NCI-H146 (cell line): ENCODE measurements around the gene ALKBH1.
A peak's percentile ranks its signal among the peaks of the same experiment; 100 is the strongest.
"Not testable (repeated sequence)": the region's sequence is repeated elsewhere in the genome, so short reads cannot be mapped to it uniquely, and the experiment has no call there.

Experiments
- DNase-seq: peaks from one replicate; lab custom pipeline; 2025; lab: John Stamatoyannopoulos, UW

The ALKBH1 gene, protein sequence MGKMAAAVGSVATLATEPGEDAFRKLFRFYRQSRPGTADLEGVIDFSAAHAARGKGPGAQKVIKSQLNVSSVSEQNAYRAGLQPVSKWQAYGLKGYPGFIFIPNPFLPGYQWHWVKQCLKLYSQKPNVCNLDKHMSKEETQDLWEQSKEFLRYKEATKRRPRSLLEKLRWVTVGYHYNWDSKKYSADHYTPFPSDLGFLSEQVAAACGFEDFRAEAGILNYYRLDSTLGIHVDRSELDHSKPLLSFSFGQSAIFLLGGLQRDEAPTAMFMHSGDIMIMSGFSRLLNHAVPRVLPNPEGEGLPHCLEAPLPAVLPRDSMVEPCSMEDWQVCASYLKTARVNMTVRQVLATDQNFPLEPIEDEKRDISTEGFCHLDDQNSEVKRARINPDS

DNA sequence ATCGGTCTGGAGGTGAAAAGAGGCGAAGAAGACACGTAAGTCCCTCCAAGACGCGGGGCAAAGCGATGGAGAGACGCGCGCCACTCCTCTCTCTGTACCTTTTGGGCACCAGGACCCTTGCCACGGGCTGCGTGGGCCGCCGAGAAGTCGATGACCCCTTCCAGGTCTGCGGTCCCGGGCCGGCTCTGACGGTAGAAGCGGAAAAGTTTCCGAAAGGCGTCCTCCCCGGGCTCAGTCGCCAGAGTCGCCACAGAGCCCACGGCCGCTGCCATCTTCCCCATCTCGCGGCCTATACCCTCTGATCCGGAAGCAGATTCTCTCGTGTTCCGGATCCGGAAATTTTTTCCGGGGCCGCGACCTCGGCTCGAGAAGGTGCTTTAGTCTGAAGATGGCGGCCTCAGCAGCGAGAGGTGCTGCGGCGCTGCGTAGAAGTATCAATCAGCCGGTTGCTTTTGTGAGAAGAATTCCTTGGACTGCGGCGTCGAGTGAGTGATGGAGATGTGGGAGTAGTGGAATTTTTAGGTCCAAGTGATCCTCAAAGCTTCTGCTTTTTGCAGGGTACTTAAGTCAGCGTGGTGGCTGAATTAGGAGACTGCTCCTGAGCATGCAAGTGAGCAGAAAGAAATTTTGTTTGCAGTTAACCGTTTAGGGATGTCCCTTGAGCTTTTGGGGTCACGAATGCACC is at the start of gene ALKBH1, which contains the start of gene SLIRP:
ALKBH1 (minus strand) TSS at position 300 of the 685 bp plus-strand sequence; CDS start at position 281, 19 bp downstream.
SLIRP (plus strand) TSS at position 380 of the 685 bp plus-strand sequence; CDS start at position 389, 9 bp downstream.
- DNase-seq, result peak; percentile 78

DNA sequence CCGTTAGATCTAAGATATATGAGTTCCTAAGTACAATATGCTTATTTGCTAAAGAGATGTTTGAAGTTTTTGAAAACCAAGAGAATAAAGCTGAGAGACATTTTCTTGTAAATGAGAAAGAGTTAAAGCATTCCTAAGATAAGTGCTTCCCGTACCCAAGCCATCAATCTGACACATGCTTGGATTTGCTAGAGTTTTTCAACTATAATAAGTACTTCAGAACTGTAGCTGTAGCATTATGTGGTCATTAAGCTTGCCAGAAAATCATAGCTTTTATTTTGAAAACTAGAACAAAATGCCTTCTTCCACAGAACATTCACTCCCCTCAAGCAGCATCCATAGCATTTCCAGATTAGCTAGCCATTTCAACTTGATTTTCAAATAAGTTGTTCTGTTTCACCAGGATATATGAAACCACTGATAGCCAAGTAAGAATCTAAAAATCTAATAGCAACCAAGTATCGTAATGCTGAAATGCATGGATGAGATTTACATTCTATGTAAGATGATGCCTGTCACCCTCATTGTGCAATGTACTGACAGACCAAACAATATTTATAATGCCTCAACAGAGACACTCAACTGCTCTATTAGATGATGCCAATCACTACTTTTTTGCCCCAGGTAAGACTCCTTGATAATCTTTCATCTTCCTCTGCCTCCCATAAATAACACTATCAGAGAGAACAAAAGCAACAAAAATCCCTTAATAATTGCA is 45.1 kb upstream of the ALKBH1 start:
- no peak for DNase-seq

DNA sequence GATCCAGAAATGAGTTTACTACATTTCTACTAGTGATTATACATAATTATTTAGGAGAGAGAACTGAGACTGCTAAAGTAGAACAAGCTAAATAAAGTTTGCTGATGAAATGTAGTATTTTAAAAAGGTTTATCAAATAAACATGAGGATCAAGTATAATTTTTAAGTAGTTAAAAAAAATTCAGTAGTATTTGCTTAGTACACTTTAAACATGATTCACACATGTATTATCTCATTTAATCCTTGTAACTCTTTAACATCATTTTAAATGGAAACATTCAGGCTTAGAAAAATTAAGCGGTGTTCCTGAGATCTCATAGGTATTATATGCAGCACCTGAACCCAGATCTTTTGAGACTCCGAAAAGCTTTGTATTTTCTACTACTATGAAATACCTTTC is 44.4 kb upstream of the ALKBH1 start:
- no peak for DNase-seq

DNA sequence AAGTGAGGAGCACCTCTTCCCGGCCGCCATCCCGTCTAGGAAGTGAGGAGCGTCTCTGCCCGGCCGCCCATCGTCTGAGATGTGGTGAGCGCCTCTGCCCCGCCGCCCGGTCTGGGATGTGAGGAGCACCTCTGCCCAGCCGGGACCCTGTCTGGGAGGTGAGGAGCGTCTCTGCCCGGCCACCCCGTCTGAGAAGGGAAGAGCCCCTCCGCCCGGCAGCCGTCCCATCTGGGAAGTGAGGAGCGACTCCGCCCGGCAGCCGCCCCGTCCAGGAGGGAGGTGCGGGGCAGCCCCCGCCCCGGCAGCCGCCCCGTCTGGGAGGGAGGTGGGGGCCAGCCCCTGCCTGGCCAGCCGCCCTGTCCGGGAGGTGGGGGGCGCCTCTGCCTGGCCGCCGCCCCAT is 39.6 kb upstream of the ALKBH1 start:
- DNase-seq, result not testable (repeated sequence)

DNA sequence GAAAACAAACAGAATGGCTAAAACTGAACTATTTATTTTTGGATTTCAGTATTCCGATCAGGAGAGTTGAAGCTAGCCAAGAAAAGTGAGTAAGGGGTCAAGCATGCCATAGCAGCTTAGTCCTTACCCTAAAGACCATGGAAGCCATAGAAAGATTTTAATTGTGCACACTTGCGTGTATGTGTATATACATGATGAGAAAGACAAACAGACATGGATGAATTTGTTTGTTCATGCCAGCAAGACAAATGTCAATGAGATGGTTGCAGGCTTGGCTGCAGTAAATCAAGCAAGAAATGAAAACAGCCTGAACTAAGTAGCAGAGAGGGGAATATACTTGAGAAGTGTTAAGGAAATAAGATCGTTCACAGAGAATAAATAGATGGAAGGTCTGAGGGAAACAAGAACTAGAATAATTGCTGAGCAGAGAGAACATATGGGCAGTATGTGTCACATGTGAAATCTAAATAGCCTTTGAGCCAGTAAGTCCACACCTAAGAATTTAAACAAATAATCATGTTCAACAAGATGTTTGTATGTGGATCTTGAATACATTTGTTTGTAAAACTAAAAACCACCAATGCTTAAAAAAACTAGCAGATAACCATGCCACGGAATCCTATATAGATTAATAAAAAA is 38.4 kb upstream of the ALKBH1 start:
- peak; percentile 0 for DNase-seq

DNA sequence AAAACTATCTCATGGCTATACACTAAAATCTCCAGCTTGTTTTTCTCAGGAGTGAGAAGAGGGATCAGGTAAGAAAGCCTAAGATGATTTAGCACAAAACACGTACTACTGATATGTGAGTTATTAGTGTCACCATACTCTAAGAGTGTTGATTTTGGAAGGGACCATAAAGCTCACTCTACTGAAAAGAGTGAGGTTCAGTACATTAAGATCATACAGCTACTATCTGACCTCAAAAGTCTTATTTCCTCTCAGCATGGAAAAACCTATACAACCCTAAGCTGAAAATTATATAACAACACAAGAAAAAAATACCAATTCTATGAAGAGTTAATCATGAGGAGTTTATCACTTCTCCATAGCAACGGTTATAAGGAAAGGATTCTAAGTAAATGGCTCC is 33.6 kb upstream of the ALKBH1 start:
- DNase-seq, result no peak

DNA sequence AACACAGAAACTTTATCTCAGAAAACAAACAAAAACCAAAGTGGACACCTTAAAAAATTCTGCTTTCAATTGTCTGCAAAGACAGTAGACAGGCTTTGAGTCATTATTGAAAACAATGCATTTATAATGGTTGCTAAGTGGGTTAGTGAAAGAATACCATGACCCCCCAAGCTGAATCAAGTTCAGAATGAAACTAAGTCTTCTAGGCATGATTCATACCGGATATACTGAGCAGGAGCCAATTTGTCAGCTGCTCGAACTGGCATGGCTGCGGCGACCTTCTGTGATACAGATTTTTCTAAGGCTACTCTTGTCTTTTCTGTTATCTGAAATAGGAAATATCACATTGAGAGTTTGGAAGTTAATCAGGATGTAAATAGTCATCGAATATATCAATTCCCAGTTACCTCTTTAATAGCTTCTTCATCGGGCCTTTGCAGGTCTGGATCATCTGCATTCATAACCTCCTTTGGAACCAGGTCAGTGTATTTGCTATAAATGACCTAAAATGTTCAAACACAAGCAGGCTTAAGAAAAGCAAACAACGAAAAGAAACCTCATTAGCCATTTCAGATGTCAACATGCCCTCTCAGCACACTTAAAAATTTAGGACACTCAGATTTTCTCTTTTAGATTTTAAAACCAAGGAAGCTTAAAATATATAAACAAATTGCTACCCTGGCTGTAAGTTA is 30.9 kb upstream of the ALKBH1 start:
- no peak for DNase-seq

DNA sequence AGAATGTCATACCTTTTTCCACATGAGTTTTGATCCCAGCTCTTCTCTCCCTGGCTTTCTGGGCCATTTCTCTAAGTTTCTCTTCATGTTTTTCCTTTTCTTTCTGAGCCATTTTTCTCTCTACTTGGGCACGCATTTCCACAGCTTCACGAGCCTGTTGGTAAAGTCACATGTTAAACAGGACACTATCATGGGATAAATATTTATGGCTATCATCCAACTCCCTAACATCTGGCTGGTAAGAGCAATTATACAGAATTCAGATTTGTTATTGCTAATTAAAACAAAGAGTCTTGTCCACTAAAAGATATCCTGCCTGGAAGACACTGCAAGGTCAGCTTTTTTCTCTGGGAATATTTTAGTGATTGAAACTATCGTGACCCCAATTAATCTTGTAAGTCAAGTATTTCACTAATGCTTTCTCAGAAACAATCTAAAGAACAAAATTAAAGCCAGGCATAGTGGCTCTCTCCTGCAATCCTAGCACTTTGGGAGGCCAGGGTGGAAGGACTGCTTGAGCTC is 23.2 kb upstream of the ALKBH1 start:
- no peak for DNase-seq

DNA sequence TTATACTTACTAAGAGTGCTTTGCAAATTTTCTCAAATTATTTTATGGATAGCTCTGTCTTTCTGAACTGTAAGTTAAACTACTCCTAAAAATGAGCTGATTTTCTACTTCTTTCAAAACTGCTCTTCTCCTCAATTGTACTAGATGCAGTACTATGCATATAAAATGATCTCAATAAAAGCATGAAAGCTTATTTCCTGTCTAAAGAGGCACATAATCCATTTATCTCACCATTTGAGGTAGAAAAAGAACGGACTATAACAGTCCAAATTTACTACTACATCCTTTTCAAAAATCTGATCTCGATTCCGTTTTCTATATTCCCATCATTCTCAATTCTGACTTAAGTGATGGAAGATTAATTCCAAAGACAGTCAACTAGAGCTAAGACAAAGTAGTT is 14.5 kb upstream of the ALKBH1 start:
- DNase-seq, result no peak

DNA sequence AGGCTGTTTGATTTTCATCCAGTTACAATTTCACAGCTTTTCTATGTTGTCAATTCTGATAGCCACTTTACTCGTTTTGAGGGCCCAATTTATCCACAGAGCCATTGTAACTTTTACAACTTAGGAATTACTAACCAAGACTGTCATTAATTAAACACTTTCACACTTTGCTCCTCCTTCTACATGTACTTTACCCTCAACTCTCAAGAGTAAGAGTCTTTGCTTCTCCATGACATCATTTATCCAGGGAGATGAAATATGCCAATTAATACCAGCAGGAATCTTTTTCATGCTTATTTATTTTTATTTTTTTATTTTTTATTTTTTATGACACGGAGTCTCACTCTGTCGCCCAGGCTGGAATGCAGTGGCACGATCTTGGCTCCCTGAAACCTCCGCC is 13.6 kb upstream of the ALKBH1 start:
- DNase-seq, result no peak

DNA sequence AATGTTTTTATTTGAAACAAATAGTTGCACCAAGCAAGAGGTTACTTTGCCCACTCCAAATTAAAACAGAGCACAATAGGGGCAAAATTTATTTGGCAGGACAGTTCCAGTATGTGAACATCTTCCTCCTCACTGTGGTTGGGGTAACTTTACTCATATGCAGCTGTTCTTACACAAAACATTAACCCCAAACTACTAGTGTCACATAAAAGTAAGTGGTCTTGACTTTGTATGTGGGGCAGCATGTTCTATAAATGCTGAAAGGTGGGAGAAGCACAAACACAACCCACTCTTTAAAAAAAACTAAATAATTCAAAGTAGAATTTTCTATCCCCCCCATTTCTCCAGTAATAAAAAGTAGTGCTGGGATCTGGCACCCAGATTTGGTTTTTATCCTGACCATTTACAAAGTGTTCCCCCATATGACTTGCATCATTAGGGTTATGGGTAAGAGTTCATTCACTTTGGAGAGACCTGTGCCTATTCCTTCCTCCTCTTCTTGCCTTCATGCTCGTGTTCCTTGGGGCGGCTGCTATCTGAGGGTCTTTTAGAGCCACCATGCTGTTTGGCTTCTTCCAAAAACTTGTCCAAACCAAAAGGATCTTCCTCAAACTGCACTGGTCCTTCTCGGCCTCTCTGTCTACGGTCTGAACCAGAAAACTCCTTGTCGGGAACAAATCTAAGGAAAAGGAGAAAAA is 9.9 kb upstream of the ALKBH1 start:
- no peak for DNase-seq

DNA sequence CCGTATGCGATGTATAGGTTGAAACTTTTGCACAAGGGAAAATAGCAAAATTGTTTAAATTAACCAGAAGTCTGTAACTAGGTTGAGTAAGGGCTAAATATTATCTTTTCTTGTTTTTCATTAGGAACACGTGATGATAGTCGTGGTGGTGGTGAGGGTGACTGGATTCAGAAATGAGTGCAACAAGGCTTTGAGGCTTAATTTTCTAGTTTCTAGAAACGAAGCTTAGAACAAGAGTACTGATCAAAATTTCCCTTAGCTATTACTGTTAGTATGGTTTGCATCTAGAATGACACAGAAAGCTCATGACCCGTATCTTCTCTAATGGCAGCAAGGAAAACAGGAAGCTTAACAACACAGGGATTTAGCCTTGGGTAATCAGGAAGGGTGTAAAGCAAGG is 7.1 kb upstream of the ALKBH1 start:
- no peak for DNase-seq

DNA sequence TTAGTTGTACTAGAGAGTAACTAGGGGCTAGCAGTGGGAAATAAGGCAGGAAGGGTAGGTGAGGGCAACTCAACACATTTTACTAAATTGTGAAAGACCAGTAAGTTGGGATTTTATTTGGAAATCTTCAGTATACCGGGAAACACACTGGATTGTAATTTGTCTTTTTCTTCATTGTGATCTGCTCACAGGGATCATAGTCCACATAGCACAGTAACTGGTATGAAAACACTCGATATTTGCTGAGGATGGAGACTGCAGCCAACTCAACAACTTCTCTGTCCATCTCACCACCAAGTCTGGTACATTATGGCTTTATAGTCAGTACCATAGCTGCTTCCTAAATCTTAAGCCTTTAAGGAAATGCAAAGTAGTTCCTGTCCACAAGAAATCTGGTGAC is 2.5 kb upstream of the ALKBH1 start:
- DNase-seq, result no peak

DNA sequence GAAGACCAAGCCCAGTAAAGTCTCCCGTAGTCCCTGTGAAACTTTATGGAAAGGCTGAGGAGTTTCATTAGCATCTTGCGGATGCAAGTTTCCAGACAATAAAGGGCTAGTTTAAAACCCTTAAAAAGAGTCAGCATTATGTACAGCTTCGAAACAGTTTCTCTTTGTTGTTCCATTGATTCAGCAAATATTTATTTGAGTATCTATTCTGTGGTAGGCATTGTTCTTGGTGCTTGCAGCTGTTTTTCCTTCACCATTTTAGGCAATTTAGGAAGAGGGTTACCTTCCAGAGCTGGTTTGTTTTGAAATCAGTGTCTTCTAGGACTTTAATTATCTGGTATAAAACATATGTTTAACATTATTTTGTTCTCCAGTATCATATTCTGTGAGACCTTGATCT is 1.6 kb upstream of the ALKBH1 start:
- no peak for DNase-seq

DNA sequence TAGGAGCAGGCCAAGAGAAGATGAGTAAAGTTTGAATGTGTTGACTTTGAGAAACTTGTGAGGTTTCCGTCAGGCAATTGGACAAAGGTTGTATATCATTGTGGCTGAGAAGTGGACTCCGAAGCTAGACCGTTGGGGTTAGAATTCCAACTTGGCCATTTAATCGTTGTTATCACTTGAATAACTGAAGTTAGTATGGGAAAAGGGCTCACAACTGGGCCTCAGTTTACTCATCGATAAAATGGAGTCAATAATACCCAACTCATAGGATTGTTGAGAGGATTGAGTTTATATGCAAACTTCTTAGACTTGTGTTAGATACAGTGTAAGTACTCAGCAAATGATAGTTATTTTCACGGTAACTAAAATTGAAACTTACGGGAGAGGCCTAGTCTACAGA is 926 bp upstream of the ALKBH1 start:
- no peak for DNase-seq

DNA sequence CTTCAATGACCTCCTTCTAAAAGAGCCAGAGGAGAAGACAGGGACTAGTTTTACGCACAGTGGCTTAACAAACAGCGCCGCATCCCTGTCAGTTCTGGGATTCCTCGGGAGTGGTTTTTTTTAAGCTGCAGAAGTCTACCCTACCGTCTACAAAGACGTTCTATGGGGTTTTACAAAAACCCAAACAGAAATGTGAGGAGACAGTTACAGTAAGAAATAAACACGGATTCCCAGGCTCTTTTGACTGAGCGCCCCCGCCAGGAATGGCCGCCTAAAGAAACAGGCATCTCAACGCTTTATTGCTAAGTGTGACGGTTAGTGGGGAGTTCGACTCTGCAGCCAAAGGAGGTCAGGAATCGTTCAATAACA is 484 bp downstream of the ALKBH1 start:
- DNase-seq, result no peak

DNA sequence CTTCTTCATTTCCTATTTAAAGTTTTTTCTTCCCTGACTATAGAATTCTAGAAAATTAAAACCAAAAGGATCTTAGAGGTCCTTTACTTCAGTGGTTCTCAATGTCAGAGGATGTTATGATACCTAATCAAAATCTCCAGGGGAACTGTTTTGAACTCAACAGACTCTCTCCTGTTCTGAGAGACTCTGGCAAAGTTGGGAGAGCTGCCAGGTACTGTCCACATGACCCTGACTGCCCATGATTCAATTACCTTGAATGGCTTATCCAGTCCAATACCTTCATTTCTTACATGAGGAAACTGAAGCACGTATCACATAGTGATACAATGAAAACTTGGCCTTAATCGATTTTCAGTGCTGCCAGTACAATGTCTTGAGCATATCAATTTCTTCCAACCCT is 16.6 kb downstream of the ALKBH1 start:
- no peak for DNase-seq

DNA sequence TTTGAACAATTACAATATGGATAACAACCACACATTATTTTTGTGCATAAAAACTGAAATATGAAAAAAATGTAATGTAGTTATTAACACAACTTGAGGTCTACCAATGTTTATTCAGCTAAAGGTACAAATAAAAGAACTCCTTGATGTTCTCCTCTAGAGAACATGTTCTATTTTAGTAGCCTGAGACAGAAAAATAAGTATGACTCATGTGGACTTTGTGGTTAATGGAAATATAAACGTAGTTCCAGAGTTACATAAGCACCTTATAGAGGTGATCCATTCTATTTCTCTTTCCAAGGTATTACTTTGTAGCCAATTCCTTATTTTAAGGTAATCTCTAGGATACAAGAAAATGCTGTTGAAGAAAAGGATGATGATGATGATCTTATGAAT is 25.7 kb downstream of the ALKBH1 start:
- DNase-seq, result no peak

DNA sequence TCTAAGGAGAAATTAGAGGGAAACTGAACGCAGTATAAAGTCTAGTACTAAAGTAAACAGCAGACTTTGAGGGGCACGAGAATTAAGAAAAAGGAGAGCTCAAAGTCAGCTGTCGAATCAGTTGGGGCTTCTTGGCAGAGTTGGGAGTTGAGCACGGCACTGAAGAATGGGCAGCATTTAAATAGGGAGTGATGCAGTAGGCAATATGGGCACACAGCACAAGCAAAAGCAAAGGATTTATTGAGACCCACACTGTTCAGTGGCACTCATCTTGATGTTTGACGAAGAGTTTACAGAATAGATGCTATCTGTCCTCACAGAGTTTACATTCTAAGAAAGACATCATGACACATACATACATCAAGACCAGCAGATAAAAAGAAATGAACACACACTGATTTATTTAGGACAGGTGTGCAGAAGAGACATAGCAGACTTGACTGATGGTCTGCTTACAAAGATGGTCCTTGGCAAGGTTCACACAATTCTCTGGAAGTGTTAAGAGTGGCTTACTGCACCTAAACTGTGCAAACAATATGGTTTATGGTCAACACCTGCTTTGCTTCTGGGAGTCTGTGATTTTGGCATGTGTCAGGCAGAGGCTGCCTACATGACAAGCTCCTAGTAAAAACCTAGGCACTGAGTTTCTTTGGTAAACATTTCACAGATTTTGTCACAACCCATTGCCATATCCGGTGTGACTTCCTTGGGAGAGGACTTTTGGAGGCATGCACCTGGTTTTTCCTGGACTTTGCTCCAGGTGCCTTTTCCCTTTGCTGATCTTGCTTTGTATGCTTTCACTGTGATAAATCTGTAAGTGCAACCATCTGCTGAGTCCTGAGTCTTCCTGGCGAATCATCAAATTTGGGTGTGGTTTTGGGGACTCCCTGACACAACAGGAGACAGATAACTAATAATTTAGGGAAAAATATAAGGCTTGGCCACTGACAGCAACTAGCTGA is 26.3 kb downstream of the ALKBH1 start:
- DNase-seq, result no peak

DNA sequence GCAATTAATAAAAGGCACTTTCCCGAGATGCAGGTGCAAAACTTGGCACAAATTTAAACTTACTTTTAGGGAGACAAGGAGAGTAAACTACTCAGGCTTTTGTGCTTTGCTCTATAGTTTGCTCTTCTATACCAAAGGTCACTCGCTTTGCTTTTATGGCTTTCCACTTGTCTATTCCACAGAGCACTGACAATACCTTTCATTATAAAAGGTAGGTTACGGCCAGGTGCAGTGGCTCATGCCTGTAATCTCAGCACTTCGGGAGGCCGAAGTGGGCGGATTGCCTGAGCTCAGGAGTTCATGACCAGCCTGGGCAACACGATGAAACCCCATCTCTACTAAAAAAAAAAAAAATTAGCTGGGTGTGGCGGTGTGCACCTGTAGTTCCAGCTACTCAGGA is 32.9 kb downstream of the ALKBH1 start:
- DNase-seq, result peak; percentile 26
